Endothelial cell (in vitro differentiated cells): Measurements from ENCODE around the gene SMC6. TPM values are rescaled to one million over a fixed set of nuclear protein-coding genes. Genes with fewer than 3 reads are reported as not detected.

Experiments used
- DNase-seq: peaks from one replicate; pipeline ENCODE4 v3.0.0; 2021; ENCODE audit warnings: low spot score
- H3K27ac Mint-ChIP-seq: one replicate; pipeline ENCODE4 v1.8.0; 2021; ENCODE audit warnings: mixed read lengths, inconsistent platforms; ENCODE audit not compliant: unreplicated experiment
- H3K27me3 Mint-ChIP-seq: one replicate; pipeline ENCODE4 v1.8.0; 2021; ENCODE audit warnings: mild to moderate bottlenecking, moderate library complexity, mixed read lengths, inconsistent platforms; ENCODE audit not compliant: unreplicated experiment
- H3K36me3 Mint-ChIP-seq: one replicate; pipeline ENCODE4 v1.8.0; 2021; ENCODE audit warnings: mild to moderate bottlenecking, low read depth, mixed read lengths, inconsistent platforms; ENCODE audit not compliant: unreplicated experiment
- H3K4me1 Mint-ChIP-seq: one replicate; pipeline ENCODE4 v1.8.0; 2021; ENCODE audit warnings: mild to moderate bottlenecking, mixed read lengths, inconsistent platforms; ENCODE audit not compliant: unreplicated experiment
- H3K4me3 Mint-ChIP-seq: one replicate; pipeline ENCODE4 v1.8.0; 2021; ENCODE audit warnings: mild to moderate bottlenecking, mixed read lengths, inconsistent platforms; ENCODE audit not compliant: unreplicated experiment
- H3K9me3 Mint-ChIP-seq: one replicate; pipeline ENCODE4 v1.8.0; 2021; ENCODE audit warnings: mixed read lengths, inconsistent platforms; ENCODE audit not compliant: unreplicated experiment
- CTCF ChIP-seq: fragments of 200-600 bp; sonication (generic); IDR thresholded peaks from one replicate; pipeline ENCODE4 v1.5.0; 2021; ENCODE audit warnings: antibody characterized with exemption; ENCODE audit not compliant: unreplicated experiment
- total RNA-seq: library from RNA; stranded (reverse); fragmentation: NEBNext Ultra II Directional; extraction: Animal tissue kit (Norgen Biotek cat#: 25700); gene quantifications from one replicate; pipeline ENCODE4 v1.2.1, GENCODE V29; 2021; ENCODE audit not compliant: unreplicated experiment

The SMC6 gene
- total RNA-seq, 1 donor from 2014 or later = 28.8 TPM

- H3K4me3 Mint-ChIP-seq = no peak overlapping the region
- no peak overlapping the region for H3K27ac Mint-ChIP-seq
- TF ChIP-seq CTCF = no peak
- peaks cover 6% of the 10 kb centered on the region for H3K4me1 Mint-ChIP-seq
- H3K27me3 Mint-ChIP-seq = no peaks in the 10 kb centered on the region
- H3K9me3 Mint-ChIP-seq = no peaks in the 10 kb centered on the region
- peaks cover 6% of the 10 kb centered on the region for H3K36me3 Mint-ChIP-seq
- DNase-seq = no peak
These were observed 34.9 kb downstream of the SMC6 start for GRCh38 chr2:17718689-17719088.

GRCh38 chr2:17717666-17718065 lies 35.9 kb downstream of the SMC6 start:
- no peak for TF ChIP-seq CTCF
- Mint-ChIP-seq H3K27ac (no peak overlapping the region), H3K9me3 (no peaks in the 10 kb centered on the region), H3K27me3 (no peaks in the 10 kb centered on the region), H3K4me3 (no peak overlapping the region), H3K36me3 (peaks cover 6% of the 10 kb centered on the region), H3K4me1 (peaks cover 6% of the 10 kb centered on the region)
- DNase-seq = no peak

GRCh38 chr2:17713291-17713690 lies 40.3 kb downstream of the SMC6 start:
- no peak for DNase-seq
- Mint-ChIP-seq H3K9me3 (no peaks in the 10 kb centered on the region), H3K27me3 (no peaks in the 10 kb centered on the region), H3K4me3 (no peak overlapping the region), H3K27ac (no peak overlapping the region), H3K4me1 (peaks cover under 1% of the 10 kb centered on the region), H3K36me3 (no peaks in the 10 kb centered on the region)
- TF ChIP-seq CTCF = no peak

- Mint-ChIP-seq H3K9me3 (no peaks in the 10 kb centered on the region), H3K4me3 (no peak overlapping the region), H3K4me1 (no peaks in the 10 kb centered on the region), H3K27ac (no peak overlapping the region), H3K36me3 (no peaks in the 10 kb centered on the region), H3K27me3 (no peaks in the 10 kb centered on the region)
- no peak for TF ChIP-seq CTCF
- DNase-seq = no peak
These were observed 42.9 kb downstream of the SMC6 start for GRCh38 chr2:17710547-17711248.

GRCh38 chr2:17709897-17710296 lies 43.7 kb downstream of the SMC6 start:
- Mint-ChIP-seq H3K4me1 (no peaks in the 10 kb centered on the region), H3K4me3 (no peak overlapping the region), H3K27me3 (no peaks in the 10 kb centered on the region), H3K27ac (no peak overlapping the region), H3K36me3 (no peaks in the 10 kb centered on the region), H3K9me3 (no peaks in the 10 kb centered on the region)
- DNase-seq = no peak
- TF ChIP-seq CTCF = no peak
